CD4-positive, alpha-beta T cell treated with Interleukin-15 for 4 hours (primary cell): Measurements from ENCODE around the gene CABCOCO1.

ENCODE experiments used
- DNase-seq: peaks from one replicate; pipeline ENCODE4 v3.0.0-alpha.2; 2020; ENCODE audit warnings: low spot score

Gene CABCOCO1

DNA sequence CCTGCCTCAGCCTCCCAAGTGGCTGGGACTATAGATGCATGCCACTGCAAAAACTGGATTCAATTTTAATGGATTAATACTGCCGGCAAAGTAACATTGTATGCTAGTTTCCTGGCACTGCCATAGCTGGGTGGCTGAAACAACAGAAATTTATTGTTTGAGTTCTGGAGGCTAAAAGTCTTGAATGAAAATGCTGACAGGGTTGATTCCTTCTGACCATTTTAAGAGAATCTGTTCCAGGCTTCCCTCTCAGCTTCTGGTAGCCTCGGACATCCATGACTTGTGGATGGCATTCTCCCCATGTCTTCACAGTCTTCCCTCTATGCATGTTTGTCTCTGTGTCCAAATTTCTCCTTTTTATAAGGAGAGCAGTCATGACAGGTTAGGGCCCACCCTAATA, 151.4 kb downstream of the CABCOCO1 start:
- DNase-seq, result no peak

DNA sequence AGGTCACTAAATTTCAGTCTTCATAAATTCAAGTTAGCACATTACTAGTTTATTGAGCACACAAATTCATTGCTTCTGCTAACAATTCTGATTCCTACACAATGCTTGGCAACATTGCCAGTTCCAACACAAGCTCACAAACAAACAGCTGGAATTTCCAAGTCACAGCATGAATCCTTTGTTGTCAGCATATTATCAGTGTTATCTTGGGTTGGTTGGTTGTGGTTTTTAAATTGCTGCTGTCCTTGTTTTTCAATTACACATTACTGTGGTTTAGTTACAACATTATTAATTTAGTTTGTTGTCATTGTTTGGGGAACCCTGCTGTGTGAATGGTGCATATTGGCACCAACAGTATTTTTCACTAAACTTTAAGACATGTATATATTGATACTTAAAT, 152.8 kb downstream of the CABCOCO1 start:
- DNase-seq, result no peak
